GM19035 (cell line): ENCODE measurements around the gene ZSCAN21.

Experiments
- ATAC-seq: cut with Tn5 transposase; IDR thresholded peaks from one replicate; pipeline ENCODE4 v1.9.1; 2021; ENCODE audit not compliant: unreplicated experiment

Gene ZSCAN21

DNA sequence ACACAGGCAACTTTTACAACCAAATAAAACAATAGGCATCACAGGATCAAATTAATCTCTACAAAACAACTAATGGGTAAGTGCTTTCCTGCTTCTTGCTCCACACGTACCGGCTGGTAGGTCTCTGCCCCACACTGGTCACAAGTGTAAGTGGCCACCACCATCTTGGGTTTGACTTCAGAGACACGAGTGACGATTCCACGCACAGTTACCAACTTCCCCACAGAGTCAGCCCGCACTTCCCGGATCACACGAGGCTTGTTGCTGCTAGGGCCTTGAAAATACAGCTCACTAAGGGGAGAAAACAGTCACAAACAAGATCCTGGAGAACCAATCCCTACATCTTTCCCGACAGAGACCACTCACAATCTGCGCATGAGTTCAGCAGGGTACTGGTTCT lies 49.3 kb downstream of the ZSCAN21 start:
- ATAC-seq = no peak

DNA sequence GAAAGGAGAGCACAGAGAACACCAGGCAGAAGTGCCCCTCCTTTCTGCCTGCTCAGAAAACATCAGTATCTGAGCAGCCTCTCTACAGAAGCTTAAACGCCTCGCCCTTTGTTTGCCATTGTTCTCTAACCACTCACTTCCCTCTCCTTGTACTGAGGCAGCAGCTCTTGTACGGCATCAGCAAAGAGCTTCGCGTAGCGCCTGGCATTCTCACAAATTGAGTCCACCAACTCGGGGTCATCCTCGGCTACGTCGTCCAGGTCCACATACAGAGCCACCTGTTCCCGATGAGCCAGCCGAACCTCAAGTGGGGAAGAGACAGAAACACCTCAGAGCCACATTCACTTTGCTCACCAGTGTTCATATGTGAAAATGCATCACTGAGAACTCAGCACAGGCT lies 49.9 kb downstream of the ZSCAN21 start:
- ATAC-seq = no peak

DNA sequence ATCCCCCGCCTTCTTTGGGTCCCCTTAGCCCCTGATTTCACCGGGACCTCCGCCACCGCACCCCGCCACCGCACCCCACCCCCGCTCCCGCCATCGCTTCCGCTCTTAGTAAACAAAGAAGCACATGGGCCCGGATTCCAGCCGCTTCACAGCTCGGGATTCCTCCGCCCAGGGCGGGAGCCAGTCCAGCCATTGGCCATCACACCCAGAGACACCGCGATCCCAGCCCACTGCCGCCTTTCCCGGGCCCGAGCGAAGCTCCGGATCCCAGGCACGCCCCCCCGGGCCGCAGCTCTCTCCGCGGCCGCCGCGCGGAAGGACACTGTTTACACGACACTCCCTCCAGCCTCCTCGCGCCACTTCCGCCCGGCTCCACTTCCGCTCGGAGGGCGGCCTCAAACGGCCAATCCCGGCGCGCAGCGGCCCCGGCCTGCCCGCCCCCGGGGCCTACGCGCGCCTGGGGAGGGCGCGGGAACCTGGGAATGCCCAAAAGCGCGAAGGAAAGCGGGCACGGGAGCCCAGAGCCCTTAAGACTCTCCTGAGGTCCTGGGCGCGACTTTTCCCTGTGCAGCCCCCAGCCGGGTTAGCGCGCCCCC lies 50.9 kb downstream of the ZSCAN21 start:
- peak; percentile 70 for ATAC-seq

DNA sequence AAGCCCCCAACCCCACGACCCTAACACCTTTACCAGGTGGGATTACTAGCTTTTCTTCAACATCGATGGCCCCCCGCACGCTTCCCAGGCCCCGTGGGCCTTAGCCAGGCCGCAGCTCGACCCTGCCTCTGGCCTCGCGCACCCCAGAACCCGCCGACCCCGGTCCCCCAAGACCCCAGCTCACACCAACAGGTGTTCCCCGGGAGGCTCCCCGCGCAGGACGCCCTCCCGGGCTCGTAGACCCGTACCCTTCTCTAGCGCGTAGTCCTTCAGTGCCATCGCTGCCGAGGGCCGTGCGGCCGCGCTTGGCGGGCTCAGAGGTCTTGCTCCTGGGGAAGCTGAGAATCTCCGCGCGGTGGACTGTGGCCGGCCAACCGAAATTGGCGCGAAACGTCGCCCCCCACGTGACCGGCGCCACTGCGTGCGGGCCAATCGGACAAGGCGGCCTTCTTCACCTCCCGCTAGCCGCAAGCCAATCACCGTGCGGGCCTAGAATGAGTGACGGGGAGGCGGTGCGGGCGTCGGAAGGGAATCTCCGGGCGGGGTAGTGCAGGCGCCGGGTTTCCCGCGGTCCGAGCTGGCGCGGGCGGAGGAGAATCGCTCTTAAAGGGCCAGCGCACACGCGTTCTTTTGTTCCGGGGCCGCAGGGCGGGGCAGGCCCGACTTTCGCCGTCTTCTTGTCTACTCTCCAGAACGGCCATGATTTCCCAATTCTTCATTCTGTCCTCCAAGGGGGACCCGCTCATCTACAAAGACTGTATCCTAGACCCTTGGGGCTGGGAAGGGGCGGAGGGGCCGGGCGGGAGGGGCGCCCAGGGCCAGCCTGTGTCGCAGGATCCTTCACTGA lies 51.7 kb downstream of the ZSCAN21 start, which contains the start of the genes AP4M1 and MCM7:
Gene AP4M1 (plus strand): TSS at position 628 of the 847 bp plus-strand sequence. CDS start 72 bp downstream, at position 700.
Gene MCM7 (minus strand): TSS at position 382 of the 847 bp plus-strand sequence. CDS start 103 bp downstream, at position 279.
- ATAC-seq = peak; percentile 85

DNA sequence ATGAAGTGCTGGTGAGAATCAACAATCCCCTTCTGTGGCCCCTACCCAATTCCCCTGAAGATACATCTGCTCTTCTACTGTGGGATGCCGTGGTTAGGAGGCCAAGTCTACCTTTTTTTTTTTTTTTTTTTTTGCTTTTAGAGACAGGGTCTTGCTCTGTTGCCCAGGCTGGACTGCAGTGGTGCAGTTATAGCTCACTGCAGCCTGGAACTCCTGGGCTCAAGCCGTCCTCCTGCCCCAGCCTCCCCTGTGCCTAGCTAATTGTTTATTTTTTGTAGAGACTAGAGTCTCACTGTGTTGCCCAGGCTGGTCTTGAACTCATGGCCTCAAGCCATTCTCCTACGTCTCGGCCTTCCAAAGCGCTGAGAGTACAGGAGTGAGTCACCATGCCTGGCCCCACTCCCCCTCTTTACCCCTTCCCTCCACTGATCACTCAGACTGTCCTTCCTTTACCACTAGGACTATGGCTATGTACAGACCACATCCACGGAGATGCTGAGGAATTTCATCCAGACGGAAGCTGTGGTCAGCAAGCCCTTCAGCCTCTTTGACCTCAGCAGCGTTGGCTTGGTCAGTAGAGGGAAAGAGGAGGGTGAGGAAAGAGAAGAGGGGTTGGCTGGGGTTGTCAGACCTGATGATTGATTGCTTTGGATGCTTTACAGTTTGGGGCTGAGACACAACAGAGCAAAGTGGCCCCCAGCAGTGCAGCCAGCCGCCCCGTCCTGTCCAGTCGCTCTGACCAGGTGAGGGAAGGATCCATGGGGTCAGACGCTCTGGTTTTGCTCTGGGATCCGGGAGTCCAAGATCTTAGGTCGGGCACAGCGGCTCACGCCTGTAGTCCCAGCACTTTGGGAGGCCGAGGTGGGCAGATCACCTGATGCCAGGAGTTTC lies 53.6 kb downstream of the ZSCAN21 start:
- ATAC-seq = no peak

DNA sequence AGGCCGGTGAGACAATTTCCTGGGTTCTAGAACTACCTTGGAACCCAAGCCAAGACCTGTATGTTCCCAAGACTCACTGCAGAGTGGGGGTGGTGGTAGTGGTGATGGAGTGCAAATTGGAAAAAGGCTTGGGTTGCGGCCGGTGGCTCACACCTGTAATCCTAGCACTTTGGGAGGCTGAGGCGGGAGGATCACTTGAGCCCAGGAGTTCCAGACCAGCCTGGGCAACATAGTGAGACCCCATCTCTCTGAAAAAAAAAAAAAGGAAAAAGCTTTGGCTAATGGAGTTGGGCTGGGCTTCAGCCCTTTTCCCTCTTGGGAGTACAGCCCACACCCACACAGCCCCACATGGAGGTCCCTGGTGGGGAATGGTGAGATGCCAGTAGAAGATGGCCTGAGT lies 56.0 kb downstream of the ZSCAN21 start:
- ATAC-seq = no peak

DNA sequence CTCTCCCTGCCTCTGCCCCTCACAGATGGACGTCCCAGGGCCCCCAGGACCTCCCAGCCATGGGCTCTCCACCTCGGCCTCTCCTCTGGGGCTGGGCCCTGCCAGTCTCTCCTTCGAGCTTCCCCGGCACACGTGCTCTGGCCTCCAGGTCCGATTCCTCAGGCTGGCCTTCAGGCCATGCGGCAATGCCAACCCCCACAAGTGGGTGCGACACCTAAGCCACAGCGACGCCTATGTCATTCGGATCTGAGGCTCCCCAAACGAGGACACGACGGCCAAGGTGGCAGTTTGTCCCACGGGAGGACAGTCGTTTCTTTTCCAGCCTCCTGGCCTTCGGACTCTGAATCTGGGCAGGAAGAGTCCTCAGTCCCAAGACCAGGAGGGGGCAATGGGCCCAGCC lies 57.1 kb downstream of the ZSCAN21 start:
- no peak for ATAC-seq

DNA sequence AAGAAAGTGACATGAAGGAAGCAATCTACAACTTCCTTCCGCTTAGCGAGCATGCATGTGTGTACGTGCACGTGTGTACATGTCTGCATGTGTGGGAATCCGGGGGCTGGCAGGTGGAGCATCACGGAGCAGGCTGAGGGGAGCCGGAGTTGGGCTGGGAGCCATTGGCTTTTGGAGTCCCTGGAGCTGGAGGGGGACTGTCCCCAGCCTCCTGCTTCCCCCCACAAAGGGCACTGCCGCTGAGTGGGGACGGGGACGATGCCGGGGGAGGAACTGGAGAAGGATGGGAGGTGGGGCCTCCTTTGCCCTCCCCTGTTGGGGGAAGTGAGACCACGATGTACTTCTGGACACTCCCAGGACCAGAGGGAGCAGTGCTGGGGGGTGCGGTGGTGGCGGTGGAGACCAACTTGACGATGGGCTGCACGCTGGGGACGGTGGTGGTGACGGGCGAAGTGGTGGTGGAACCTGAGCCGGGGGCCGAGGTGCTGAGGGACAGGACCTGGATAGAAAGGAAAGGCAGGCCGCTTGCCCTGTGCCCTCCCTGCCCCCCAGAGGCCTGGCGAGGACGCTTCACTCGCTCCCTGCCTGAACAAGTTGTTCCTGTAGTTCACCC lies 57.7 kb downstream of the ZSCAN21 start:
- no peak for ATAC-seq

DNA sequence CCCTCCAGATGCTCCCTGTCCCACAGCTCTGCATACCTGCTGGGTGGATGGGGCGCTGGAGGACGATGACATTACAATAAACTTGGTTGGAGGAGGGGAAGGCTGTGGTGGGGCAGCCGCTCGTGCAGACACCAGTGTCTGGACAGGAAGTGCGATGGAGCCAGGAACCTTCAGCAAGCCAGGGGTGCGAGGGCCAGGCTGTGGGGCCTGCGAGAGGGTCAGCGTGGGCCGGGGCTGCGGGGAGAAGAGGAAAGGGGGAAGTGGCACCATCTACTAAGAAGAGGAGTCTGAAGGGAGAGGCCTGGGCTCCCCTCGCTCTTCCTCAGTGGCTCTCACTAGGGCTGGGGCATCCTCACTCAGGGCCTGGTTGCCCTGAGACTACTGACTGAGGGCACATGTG lies 58.3 kb downstream of the ZSCAN21 start:
- no peak for ATAC-seq

DNA sequence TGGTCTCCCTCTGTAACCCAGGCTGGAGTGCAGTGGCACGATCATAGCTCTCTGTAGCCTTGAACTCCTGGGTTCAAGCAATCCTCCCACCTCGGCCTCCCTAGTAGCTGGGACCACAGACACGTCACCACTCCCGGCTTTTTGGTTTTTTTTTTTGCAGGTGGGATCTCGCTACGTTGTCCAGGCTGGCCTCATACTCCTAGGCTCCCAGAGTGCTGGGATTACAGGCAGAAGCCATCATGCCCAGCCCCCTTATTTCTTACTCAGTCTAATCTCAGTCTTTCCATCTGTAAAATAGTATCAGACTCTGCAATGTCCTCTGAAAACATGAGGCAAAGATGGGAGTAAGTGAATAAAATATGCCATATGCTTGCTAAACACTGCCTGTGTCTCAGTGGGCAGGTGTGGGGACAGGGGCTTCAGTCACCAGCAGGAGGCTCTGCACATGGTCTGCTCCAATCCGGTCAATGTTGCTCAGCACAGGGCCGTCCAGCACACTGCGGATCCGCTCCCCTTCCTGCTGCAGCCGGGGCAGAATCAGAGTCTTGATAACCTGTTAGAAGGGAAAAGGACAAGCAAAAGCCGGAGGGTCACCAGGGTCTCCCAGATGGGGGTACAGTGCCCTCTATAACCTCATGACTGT lies 60.1 kb downstream of the ZSCAN21 start:
- no peak for ATAC-seq

DNA sequence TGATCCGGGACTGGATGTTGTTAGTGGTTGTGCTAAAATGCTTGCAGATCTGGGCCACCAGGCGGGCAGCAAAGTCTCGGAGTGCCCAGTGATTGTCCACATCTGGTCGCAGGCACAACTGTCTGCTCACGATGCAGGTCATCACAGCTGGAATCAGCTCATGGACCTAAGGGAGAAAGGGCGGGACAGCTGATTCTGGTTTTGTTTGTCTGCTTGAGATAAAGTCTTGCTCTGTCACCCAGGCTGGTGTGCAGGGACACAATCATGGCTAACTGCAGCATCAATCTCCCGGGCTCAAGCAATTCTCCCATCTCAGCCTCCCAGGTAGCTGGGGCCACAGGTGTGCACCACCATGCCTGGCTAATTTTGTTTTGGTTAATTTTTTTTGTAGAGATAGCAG lies 61.6 kb downstream of the ZSCAN21 start:
- ATAC-seq = no peak

DNA sequence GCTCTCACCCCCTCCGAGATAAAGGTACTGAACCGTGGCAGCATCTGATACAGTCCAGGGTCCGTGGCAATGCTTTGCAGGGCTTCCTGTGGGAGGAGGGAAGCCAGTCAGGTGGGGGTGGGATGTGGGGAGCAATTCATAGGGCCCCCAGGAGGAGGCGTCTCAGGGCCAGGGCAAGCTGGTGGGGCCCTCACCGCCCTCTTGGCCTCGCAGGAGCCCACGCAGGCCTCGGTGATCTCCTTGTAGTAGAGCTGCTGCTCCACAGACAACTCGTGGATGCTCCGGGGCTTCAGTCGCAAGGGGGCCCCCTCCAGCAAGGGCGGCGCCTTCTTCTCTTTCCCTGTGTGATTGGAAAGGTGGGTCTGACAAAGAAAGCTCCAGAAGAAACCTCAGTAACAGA lies 62.3 kb downstream of the ZSCAN21 start:
- ATAC-seq = no peak
